Fibroblast of skin of left biceps (primary cell): ENCODE measurements around the gene TOX3.

Experiments
- DNase-seq, 2 experiments: peaks; one replicate each; pipeline ENCODE4 v3.0.0-alpha.2; 2013; ENCODE audit warnings: low read depth in 2 of 2

The TOX3 gene

DNA sequence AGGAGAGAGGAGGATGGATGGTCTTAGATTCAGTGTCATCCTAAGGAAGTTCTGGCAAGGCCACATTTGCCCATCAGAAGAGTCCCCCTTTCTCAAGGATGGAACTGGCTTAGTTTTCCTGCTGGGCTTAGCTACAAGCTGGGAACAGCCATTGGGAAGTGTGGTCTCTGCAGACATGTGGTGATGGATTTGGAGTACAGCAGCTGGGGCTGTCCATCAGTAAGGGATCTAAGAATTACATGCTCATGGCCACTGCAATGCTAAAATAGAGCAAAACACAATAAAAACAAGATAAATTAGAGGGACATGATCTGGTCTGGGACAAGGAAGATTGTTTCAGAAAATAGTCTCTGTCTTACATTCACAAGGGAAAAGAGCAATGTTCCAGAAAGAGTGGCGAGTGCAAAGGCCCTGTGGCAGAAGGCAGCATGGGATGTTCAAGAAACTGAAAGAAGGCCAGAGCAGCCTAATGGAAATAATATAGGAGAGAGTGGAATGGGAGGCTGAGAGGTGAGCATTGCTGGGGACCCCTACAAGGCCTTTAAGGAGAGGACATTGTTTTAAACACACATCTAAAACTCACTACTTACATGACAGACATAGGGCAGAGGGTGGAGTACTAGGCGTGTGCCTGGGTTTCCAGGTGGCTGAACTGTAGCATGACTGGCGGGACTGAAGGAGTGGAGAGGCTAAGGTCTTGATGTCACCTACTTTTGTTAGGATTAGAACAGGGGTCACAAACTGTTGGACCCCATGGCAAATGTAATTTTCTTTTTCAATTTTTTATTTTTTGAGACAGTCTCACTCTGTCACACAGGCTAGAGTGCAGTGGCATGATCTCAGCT is 17.0 kb upstream of the TOX3 start:
- DNase-seq = no peak

DNA sequence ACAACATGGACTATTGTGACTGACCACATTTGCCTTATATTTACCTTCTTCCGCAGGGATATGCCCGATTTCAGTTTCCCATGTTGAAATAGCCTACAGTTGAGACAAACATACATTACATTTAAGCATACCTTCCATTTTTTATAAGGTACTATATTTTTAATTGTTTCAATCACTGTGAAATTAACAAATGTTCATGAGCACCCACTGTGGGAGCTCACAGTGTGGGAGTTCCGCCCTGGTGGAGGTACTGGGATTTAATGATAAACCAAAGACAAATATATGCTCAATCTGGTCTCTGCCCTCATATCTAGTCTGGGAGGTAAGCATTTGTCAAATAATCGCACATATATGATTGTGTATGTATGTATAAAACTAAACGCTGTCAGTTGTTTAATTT is 15.8 kb upstream of the TOX3 start:
- DNase-seq = no peak

DNA sequence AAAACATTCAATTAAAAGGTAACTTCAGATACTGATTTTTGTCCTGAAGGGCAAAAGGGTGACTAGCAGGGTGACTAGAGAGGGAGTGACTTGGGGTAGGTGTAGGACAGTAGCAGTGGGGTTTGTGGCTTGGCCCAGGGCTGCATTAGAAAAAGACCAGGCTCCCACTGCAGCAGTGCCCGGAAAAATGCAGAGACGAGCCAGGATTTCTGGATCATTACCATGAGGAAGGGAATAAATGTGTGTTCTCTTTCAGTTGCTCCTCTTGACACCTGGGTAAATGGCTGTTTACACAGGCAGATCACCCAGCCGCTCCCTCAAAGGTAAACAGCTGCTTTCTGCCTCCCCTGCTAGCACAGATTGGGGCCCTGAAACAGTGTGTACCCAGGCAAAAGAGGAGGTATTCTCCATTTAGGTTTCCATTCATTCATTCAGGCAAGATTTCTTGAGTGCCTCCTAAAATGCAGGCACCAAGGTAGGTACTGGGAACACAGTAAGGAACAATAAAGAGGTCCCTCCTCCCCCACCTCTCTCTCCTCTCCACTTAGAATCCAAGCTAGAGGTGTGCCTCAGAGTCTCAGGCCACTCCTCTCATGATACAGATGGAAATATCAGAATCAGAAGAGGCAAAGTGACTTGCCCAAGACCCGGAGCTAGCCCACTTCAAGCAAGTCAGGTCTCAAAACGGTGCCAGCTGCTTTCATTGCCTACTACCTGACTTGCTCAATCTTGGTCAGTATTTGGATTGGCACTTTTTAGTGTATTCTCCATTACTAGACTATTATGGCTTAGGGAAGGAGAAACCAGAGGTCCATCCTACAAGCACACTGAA is 15.2 kb upstream of the TOX3 start:
- DNase-seq = no peak

DNA sequence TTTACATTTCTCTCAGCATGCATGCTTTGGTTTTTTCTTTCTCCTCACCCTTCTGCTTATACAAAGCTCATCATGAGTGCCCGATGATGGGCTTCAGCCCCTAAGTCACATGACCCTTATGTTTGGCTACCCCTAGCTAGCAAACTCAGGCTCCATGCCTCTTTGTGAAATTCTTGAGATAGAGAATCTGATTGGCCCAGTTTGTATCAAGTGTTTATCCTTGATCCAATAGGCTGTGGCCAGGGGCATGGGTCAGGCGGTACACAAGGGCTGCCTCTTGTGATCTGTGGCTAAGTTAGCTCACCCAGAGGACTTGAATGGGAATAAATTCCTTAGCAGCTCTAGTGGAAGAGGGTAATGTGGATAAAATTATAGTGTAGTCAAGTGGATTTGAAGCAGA is 11.5 kb upstream of the TOX3 start:
- DNase-seq = no peak

DNA sequence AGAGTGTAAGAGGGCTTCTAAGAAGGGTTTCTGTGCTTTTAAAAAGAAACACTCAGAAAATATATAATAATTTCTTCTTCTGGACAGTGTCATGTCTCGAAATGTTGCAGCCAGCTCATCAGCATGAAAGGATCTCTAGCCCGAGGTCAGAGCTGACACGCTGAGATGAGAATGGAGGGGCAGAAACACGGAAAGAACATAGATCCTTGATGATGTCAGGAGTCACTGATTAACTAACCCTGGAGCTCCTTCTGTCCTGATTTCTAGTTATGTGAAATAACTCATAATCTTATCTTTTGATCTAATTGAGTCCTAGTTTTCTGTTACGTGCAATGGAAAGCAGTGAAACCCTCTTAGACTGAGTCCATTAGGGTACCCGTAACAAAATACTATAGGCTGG is 10.3 kb upstream of the TOX3 start:
- no peak for DNase-seq

DNA sequence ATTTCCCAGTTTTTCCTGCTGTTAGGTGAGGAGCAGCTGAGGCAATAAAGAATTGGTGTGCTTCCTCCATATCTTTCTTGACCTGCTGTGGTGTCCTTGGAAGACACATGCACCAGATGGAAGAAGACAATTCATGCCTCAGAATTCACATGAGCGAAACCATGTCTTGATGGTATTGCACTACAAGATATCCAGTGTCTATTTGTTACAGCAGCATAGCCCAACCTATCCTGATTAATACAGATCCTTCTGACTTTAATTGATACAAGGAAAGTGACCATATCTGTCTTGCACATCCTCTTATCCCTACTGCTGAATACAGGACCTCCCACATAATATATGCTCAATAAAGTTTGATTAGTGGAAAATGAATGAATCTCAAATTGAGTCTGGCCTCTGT is 9.1 kb upstream of the TOX3 start:
- no peak for DNase-seq

DNA sequence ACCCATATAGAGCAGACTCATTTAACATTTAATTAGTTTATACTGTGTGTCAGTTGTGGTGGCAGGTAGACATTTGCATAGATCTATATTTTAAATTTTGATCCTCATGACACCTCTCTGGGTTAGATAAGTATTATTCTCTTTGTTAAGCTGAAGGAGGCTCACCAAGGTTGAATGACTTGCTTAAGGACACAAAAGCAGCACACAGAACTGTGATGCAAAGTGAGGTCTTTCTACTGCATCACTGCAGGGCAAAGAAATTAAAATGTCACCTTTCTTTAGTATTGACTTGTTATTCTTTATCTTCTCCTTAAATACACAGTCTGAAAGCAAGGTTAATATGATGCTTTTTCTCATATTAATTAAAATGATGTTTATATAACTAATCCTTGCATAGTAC is 8.6 kb upstream of the TOX3 start:
- no peak for DNase-seq

DNA sequence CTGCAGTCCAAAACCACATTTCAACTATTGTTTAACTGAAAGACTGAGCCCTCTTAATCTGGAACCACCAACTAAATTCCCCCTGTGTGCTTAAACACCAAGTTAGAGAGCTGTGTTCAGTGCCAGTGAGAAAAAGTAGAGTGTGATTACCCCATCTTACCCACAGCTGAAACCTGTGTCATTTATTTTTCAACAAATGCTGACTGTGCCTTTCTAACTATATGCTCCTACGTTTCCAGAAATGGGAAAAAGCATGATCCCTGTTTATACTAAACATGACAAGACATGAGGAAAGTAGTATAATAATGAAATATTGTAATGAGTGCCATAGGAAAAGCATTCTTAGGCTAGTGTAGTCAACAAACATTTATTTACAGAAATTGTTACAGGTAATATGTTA is 7.4 kb upstream of the TOX3 start:
- no peak for DNase-seq

DNA sequence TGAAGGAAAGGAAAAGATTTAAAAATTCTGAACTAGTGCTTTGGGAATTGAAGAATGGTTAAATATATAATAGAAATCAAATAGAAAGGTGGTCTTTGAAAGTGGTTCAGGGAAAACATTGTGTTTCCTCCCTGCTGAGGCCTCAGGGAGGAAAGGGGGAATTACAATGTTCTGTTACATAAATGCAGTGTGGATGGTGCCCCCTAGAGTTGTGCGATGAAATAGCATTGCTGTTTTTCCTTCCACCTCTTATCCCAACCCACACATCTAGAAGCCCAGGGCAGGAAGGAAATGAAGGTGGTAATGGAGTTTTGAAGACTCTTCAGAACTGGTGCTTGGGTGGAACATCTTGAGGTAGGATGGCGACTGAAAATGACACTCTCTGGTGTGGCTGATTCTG is 6.4 kb upstream of the TOX3 start:
- no peak for DNase-seq

DNA sequence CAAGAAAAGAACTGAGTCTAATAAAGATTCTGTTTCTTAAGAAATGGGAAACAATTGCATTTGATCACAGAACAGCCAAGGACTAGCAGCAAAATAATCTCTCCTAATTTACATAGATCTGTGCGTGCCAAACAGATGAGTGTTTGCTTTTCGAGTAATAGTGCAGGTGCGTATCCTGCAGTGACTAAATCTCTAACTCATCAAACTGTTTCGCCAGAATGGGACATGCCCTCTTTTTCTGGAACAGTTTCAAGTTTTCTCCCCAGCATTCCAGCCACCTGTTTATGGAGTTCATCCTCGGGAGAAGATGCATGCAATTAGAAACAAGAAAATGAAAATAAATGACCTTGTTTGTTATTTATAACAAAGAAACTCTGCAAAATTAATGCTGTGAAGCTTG is 5.7 kb upstream of the TOX3 start:
- no peak for DNase-seq

DNA sequence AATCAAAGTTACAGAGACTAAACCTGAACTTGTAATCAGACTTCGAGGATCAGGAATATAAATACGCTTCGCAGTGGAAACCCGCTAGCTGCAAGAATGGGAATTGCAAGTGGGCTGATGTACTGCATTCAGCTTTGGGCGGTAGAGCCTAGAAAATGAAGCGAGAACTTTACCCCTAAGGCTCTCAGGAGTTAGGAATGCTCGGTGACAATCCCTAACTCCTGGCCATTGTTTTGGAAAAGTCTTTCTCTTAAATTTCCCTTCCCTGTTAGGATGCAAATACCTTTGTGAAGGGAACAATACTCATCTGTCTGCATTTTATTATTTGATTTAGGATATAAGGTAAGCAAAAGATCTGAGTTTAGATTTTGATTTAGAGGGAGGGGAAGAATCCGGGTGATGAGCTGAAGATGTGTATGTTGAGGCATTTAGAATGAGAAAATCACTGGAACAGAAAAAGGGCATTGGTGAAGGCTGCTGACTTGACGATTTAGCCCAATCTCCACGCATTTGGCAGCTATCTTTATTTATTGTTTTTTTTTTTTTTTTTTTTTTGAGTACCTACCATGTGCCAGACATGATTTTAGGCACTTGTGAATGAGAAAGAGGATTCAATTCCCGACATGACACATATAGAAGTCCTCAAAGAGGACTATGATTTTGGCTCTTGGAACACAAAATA is 2.2 kb upstream of the TOX3 start:
- DNase-seq = no peak

DNA sequence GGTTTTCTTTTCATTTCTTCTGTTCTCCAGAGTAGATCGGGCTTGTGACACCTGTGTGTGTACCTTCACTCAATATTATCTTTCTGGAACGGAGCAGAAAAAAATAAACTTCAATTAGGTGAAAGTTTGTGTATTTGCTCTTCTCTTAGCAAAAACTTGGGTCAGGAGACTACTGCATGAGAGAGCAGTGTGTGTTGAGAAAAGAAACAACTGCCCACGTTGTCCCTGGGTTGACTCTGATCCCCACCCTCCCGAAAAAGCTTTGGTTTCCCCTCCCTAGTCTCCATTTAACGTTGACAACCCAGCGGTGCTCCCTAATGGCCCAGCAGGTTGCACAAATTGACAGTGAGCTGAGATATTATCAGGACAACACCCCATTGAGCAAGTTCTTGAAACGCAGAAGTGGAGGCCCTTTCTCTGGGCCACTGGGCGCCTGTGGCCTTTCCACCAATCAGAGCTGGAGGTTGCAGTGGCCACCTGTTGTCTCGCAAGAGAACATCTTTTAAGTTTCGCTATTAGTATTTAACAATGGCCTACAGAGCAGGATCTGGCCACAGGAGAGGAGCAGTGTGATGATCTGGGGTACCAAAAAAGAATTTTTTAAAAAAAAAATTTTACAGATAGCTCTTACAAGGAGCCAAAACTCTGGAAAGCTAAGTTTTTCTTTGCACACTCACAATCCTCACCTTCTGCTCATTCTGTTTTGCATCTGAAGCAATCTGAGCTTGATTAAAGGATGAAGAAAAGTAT is 1.5 kb upstream of the TOX3 start:
- no peak for DNase-seq

DNA sequence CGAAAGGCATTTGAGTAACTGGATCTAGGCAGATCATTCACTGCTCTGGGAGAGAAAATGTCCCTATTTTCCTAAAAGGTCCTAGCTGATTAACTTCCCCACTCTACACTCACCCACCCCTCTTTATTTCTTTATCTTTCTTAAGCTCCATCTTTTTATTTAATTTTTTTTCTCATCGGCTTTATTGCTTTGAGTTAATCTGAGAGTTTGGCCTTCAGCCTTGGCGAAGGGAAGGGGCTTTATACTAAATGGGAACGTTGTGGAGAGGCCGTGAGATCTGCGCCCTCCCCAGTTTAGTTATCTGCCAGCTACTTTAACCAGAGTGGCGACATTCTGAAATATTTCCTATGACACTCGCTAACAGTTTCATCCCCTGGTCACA is 882 bp upstream of the TOX3 start:
- no peak for DNase-seq

DNA sequence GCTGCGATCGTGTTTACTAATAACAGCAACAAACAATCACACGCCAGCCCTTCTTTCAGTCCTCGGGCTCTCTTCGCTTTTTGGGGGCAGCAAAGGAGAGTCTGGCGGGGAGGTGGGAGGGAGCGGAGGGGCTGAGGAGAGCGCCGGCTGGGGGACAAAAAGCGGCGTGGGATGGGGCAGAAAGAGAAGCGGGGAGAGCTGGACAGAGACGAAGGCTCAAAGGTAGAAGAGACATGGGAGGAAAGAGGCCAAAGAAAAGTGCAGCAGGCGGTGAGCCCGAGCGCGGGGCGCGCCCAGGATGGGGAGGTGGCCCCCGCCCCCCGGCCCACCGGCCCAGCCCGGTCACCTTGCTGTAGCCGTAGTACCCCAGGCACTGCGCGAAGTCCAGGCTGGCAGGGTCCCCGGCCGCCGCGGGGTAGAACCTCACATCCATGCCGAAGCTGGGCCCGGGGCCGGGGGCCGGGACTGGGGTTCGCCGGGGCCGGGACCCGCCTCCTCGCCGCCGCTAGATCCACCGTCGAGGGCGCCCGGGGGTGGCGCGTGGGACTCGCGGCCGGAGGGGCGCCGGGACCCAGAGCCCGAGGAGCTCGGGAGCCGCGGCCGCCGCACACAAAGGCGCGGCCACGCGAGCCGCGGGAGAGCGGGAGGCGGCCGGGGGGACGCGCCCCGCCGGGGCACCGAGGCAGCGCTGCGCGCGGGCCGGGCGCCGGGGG is 496 bp downstream of the TOX3 start:
- DNase-seq = no peak

DNA sequence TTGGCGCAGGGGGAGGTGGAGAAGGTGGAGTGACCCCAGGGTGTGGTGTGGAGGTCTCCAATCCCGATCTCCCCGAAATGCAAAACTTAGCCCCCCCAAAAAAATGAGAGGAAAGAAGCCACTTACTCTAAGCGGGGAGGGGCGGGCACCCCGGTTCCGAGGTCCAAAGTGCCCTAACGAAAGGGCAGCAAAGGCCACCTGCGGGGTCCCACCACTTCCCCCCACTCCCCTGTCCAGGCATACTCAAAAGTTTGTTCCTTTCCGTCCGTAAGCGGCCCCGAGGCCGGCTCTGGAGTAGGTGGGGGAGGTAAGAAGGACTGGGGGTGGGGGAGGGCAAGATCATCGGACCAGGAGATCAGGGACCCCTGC is 1.1 kb downstream of the TOX3 start:
- no peak for DNase-seq

DNA sequence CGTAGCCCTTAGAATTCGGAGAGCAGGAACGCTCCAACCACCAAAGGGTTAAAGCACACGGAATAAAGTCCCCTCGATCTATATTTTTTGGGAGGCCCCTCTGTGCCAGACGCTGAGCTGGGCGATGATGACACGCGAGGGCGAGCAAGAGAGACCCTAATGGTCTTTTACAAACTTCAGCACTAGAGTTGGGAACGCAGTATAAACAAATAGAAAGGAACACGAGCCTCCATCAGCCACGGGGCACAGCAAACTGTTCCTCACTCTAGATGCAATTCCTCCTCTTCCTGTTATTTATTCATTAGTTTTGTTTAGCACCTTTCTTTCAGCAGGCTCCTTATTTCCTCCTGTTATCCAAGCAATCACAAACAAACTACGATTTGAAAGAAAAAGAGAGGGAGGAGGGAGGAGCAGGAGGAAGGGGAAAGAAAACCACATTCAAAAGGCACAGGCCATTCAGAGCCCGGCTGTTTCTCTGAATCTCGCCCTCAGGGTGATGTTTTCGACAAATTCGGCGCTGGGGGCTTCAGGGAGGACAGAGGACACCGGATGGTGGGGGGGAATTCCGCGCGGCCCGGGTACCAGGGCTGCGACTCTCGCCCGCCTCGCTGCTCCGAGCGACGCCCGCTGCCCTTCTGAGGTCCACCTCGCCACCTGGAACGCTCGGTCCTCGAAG is 1.6 kb downstream of the TOX3 start:
- DNase-seq = no peak

DNA sequence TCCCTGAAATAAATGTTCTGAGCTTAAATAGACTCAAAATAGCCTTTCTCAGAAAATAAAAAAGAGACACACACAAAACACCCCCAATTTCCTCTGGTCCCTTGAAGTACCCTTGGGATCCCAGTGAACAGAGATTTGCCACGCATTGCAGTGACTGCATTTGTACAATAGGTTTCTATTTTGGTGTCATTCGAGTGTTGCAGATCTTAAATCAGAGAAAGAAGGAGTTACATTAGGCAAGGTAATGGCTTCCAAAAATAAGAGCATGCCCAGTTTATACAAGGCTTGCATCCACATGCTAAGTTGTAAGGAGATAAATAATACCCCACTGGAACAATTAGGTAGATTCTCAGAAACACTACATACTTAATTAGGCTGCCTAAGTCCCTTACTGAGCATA is 2.2 kb downstream of the TOX3 start:
- no peak for DNase-seq

DNA sequence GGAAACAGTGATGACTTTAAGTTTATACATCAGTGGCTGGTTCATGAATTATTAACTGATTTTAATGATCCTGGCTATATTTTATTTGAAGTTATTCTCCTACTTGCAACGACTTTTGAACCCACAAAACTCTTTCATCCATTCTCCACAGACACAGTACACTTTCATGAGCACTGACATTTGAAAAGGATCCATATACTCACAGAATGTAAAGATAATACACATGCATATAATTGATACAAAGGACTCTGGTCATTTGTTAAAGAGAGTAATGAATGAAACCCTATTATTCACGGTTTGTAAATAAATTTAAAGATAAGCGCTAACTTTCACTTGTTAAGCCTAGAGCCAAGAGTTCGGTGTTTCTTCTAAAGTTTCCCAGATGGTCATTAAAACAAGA is 3.3 kb downstream of the TOX3 start:
- DNase-seq = no peak

DNA sequence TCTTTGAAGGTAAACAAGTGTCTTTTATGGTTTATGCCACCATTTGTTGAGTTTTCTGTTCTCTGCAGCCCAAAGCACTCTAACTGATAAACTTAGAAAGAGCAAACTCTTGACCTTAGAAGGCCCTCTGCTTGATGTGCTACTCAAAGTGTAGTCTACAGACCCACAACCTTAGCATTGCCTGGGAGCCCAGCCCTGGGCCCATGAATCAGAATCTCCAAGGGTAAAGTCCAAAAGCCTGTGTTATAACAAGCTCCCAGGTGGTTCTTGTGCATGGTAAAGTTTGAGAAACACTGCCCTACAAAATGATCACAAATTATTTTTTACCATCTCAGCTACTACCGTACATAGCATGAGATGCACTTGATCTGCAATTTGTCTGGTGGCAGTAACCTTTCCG is 6.0 kb downstream of the TOX3 start:
- no peak for DNase-seq

DNA sequence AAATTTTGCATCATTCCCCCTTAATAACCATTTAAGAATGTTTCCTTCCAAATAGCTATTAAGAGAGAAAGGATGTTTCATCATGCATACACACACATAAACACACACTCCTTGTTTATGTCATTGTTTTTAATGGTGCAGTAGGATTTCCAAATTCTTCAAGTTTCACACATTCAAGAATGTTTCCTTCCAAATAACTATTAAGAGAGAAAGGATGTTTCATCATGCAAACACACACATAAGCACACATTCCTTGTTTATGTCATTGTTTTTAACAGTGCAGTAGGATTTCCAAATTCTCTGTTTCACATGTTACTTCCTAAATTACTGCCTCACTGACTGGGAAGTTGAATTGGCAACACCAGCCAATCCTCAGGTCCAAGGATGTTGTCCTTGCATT is 7.8 kb downstream of the TOX3 start:
- DNase-seq = no peak

DNA sequence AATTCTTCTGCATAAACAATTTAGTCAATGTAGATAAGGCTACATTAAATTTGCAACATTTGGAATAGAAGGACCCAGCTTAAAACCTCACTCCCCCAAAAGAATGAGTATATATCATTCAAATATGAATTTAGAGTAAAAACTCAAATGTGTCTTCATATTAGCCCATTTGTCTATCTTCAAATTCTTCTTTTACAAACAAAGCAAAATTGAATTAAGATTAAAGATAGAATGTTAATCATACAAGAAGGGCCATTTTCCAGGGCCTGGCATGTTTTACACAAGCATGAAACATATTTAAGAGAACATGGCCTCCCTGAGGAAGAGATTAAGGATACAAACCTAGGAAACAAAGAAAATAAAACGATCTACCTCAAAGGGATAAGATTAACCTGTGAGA is 8.4 kb downstream of the TOX3 start:
- DNase-seq = no peak
